ENCODE data around the gene QRSL1.

- TF ChIP-seq CTCF (IDR thresholded peaks at IDR 0.05) (no peak), POLR2A (IDR thresholded peaks at IDR 0.05) (no peak), POLR2AphosphoS5 (IDR thresholded peaks at IDR 0.05) (no peak)
These were observed 38.1 kb upstream of the QRSL1 start for GRCh38 chr6:106591111-106591825.

Data from prostate gland (tissue), 2 donors.